ENCODE measurements around the gene AATF.

- TF ChIP-seq CTCF (IDR thresholded peaks at IDR 0.05) (no peak), POLR2A (IDR thresholded peaks at IDR 0.05) (no peak)
Measured at GRCh38 chr17:37064206-37064605, 115.5 kb downstream of the AATF start.

Data from ovary (tissue), 3 donors.